ENCODE results near the gene FEM1C. TPM values are rescaled to one million over a fixed set of nuclear protein-coding genes. Genes with fewer than 3 reads are reported as not detected.

The FEM1C gene
- polyA plus RNA-seq, 1 experiment, result 4.5 TPM

DNA sequence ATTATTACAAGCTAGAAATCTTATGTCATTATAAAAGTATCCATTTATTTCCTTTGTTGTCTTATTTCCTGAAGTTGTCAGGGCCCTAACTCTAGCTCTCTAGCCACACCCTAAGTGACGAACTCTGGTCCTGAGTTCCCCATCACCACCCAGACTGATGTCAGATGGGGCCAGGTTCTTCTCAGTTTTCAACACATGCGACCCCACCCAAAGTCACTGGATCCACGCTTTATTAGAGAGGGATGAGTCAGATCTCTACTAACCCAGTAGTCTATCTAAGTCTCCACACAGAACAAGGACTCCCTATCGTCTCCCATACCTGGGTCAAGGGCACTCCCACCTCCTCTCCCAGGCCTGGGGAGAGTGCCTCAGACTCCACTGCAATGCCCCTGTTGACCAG lies 6.8 kb upstream of the FEM1C start:
- Histone ChIP-seq H3K4me3 (ENCODE audit: low read depth, low read length) (no peak overlapping the region), H3K27me3 (ENCODE audit: control insufficient read depth, insufficient read depth, low read length) (no peaks in the 10 kb centered on the region), H3K36me3 (ENCODE audit: control insufficient read depth, insufficient read depth, low read length) (no peaks in the 10 kb centered on the region)
- CTCF ChIA-PET, result interaction anchor here (0.9 kb wide), 1 partner anchor 39 kb away, joined by 3 read pairs; no protein-coding TSS in a partner anchor
- TF ChIP-seq, protein P1, sequence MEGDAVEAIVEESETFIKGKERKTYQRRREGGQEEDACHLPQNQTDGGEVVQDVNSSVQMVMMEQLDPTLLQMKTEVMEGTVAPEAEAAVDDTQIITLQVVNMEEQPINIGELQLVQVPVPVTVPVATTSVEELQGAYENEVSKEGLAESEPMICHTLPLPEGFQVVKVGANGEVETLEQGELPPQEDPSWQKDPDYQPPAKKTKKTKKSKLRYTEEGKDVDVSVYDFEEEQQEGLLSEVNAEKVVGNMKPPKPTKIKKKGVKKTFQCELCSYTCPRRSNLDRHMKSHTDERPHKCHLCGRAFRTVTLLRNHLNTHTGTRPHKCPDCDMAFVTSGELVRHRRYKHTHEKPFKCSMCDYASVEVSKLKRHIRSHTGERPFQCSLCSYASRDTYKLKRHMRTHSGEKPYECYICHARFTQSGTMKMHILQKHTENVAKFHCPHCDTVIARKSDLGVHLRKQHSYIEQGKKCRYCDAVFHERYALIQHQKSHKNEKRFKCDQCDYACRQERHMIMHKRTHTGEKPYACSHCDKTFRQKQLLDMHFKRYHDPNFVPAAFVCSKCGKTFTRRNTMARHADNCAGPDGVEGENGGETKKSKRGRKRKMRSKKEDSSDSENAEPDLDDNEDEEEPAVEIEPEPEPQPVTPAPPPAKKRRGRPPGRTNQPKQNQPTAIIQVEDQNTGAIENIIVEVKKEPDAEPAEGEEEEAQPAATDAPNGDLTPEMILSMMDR (IDR thresholded peaks at IDR 0.05; ENCODE audit: insufficient read depth, low read depth, low read length), result no peak
- no peak for DNase-seq (ENCODE audit: low read depth)
- POLR2A ChIA-PET, result no interaction called here

DNA sequence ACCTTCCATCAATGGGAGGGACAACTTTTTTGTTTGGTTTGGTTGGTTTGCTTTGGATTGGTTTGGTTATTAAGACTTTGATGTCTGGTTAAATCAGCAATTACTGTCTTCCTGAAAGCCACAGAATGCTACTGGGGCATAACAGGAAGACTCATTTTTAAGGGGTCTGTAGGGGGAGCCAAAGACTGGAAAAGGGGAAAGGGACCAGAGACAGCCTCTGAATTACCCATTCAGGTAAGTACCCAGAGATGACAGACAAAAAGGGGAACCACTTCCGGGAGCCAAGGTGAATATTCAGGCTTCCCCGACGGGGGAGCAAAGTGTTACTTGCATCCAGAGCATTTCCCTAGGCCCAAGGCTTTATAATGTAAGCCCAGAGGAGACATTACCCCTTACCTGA lies 4.6 kb upstream of the FEM1C start:
- no peak for DNase-seq (ENCODE audit: low read depth)
- Histone ChIP-seq H3K27me3 (ENCODE audit: control insufficient read depth, insufficient read depth, low read length) (no peaks in the 10 kb centered on the region), H3K4me3 (ENCODE audit: low read depth, low read length) (no peak overlapping the region), H3K36me3 (ENCODE audit: control insufficient read depth, insufficient read depth, low read length) (no peaks in the 10 kb centered on the region)
- ChIA-PET CTCF (no interaction called here), POLR2A (no interaction called here)
- TF ChIP-seq, protein P1 (IDR thresholded peaks at IDR 0.05; ENCODE audit: insufficient read depth, low read depth, low read length), result peak; percentile 26; the same call in 1 of the 2 replicates

DNA sequence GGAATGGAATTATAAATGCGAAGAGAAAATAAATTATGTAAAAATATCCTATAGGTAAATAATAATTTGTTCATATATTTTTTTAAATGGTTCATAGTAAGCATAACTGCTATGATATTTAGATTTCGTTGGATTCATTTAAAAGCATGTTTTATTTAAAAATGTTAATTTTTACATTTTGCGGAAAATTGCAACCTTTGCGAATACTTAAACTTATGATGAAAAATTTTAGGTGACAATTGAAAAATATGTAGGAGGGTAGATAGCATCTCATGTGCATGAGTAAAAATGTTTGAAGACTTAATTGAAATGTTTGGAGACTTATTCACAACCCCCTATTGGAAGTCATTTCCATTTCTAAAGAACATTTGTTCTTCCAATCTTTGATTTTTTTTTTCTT lies 4.1 kb upstream of the FEM1C start:
- DNase-seq (ENCODE audit: low read depth), result no peak
- Histone ChIP-seq H3K27me3 (ENCODE audit: control insufficient read depth, insufficient read depth, low read length) (no peaks in the 10 kb centered on the region), H3K36me3 (ENCODE audit: control insufficient read depth, insufficient read depth, low read length) (no peaks in the 10 kb centered on the region), H3K4me3 (ENCODE audit: low read depth, low read length) (no peak overlapping the region)
- ChIA-PET CTCF (no interaction called here), POLR2A (no interaction called here)
- TF ChIP-seq, protein P1 (IDR thresholded peaks at IDR 0.05; ENCODE audit: insufficient read depth, low read depth, low read length), result no peak

DNA sequence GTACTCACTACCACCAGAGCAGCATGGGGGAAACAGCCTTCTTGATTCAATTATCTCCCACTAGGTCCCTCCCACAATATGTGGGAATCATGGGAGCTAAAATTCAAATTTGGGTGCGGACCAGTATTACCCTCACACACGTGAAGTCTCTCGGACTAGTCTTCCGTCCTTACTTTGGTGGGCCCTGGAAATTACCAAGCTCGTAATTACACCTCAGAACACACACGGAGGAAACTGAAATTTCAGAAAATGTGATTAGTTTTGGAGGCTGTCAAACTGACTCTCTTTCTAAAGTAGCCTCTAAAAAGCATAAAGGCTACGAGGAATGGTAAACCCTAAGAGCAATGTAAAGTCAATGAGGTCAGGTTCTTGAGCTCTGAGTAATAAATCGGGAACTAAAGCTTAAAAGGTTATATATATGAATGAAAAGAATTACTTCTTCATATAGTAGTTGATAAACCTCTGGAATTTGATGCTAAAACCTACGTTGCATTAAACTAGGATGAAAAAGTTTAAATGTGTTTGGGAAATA lies 842 bp upstream of the FEM1C start:
- TF ChIP-seq, protein P1 (IDR thresholded peaks at IDR 0.05; ENCODE audit: insufficient read depth, low read depth, low read length), result no peak
- POLR2A ChIA-PET, result interaction anchor here (1.0 kb wide), 1 partner anchor 57 kb away, joined by 4 read pairs; the partner anchor contains the start of gene TICAM2
- H3K4me3 ChIP-seq (ENCODE audit: low read depth, low read length), result no peak overlapping the region
- no peak for DNase-seq (ENCODE audit: low read depth)
- H3K27me3 ChIP-seq (ENCODE audit: control insufficient read depth, insufficient read depth, low read length), result no peaks in the 10 kb centered on the region
- CTCF ChIA-PET, result interaction anchor here (0.7 to 1.6 kb wide), 4 partner anchors 22 to 215 kb away, joined by 3 to 4 read pairs (median 3); no protein-coding TSS in a partner anchor
- peaks cover 2% of the 10 kb centered on the region; the same call in 1 of the 2 replicates for H3K36me3 ChIP-seq (ENCODE audit: control insufficient read depth, insufficient read depth, low read length)

DNA sequence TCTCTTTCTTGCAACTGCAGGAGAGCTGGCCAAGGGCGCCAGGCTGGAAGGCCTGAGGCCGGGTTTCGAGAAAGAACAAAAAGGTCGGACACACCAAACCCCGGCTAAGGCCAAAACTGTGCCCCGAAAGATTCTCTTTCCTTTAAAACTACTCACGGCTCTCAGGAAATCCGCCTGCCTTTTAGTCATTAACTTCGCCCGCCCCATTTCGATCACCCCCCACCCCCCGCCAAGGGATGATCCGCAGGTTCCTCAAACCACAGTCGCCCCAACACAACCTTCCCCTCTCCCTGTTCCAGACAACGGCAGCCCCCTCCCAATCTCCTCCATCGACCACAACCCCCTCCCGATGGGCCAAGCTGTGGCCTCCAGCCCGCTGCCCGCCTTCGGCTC lies 536 bp downstream of the FEM1C start:
- Histone ChIP-seq H3K36me3 (ENCODE audit: control insufficient read depth, insufficient read depth, low read length) (peaks cover 2% of the 10 kb centered on the region; the same call in 1 of the 2 replicates), H3K27me3 (ENCODE audit: control insufficient read depth, insufficient read depth, low read length) (no peaks in the 10 kb centered on the region), H3K4me3 (ENCODE audit: low read depth, low read length) (peak overlapping the region; percentile 79)
- ChIA-PET POLR2A (interaction anchor here (0.6 to 0.9 kb wide), 3 partner anchors 37 to 1736 kb away, joined by 3 to 11 read pairs (median 3); no protein-coding TSS in a partner anchor), CTCF (interaction anchor here (1.0 to 1.6 kb wide), 6 partner anchors 16 to 169 kb away, joined by 3 to 4 read pairs (median 4); no protein-coding TSS in a partner anchor)
- TF ChIP-seq, protein P1 (IDR thresholded peaks at IDR 0.05; ENCODE audit: insufficient read depth, low read depth, low read length), result no peak
- no peak for DNase-seq (ENCODE audit: low read depth)
